GM19035 (cell line): ENCODE results near the gene INPP5A.
"Not testable (repeated sequence)": the region's sequence is repeated elsewhere in the genome, so short reads cannot be mapped to it uniquely, and the experiment has no call there.

Experiments used
- ATAC-seq: cut with Tn5 transposase; IDR thresholded peaks from one replicate; pipeline ENCODE4 v1.9.1; 2021; ENCODE audit not compliant: unreplicated experiment

Gene INPP5A

DNA sequence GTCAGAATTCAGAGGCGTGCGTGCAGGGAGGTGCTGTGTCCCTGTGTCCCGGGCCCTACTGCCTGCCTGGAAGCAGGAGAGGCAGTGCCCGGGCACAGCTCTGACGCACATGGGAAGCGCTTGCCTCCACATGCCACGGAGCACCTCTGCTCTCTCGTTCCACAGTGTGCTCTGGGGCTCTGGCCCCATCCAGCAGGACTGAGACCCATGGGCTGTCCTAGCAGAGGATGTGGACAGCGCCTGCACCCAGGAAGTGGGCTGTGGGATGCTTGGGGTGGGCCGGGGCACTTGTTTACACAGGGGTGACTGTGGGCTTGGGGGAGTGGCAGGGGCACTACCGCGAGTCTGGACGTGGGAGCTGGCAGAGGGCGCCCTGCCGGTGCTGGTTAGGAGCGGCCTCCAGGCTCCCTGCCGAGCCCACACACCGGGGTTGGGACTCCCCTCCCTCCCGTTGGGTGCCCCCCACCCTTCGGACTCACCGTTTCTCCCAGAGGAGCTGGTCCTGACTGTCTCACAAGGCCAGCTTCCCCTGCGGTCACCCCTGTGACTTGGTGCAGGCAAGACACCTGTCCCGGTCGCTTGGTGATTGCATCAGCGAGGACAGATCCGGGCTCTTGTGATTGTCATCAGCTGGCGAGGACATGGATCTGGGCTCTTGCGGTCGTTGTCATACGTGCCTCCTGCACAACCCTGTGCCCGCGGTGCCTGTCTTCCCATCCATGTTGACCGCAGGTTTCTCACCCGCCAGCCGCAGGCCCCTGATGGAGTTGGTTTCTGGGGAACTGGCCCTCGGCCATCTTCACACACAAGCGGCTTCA lies 165.2 kb downstream of the INPP5A start:
- ATAC-seq: no peak

- no peak for ATAC-seq
These were observed 165.9 kb downstream of the INPP5A start for GRCh38 chr10:132703419-132704007.

DNA sequence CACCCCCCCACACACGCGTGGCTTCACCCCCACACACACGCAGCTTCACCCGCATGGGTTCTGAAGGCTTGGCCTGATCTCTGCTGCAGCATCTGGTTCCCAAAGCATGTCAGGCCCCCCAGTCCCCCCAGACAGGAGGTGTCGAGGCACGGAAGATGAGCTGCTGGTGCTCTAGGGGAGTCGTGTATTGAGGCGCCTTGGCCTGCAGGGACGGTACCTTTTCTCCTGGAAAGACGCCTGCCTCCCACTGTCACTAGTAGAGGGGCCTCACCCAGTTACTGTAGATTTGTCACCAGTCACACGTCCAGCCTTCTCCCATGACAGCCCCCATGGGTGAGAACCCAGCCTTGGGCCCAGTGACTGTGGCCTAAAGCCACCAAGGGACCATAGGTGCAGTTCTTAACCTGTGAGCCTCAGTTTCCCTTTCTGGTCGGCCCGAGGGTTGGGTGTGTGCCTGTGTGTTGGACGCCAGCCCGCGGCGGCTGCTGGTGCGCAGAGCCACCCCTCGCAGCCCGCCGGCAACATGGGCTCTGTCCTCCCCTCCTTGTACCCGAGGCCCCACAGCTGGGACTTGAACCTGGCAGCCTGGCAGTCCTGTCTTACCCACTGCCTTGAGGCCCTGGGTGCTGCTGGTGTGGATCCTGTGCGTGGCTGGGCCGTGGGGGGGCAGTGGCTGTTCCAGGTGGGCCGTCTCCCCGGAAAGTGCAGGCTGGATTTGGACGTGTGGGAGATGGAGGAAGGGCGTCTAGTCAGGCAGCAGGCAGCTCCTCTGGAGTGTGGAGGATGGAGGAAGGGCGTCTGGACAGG lies 166.6 kb downstream of the INPP5A start:
- no peak for ATAC-seq

- ATAC-seq: not testable (repeated sequence)
These were observed 167.2 kb downstream of the INPP5A start for GRCh38 chr10:132704815-132705064.

- no peak for ATAC-seq
These were observed 167.6 kb downstream of the INPP5A start for GRCh38 chr10:132705173-132705572.

- ATAC-seq: no peak
These were observed 168.4 kb downstream of the INPP5A start for GRCh38 chr10:132705943-132706342.

DNA sequence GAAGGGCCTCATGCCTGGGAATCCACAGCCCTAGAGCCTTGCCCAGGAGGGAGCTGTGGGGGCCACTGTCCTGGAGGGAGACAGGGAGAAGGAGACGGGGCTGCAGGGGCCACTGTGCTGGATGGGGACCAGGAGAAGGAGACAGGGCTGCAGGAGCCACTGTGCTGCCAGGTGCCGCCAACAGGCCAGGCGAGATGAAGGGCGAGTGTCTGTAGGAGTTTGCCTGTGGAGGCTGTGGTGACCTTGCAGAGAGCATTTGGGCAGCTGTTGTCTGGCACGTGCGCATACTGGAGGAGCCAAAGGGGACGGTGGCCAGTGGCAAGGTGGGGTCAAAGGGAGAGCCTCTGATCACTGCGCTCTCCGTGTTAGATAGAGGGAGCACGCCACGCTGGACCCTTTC lies 169.1 kb downstream of the INPP5A start:
- ATAC-seq: no peak

- ATAC-seq: no peak
These were observed 169.7 kb downstream of the INPP5A start for GRCh38 chr10:132707121-132707775.

GRCh38 chr10:132707776-132708171 lies 170.2 kb downstream of the INPP5A start:
- no peak for ATAC-seq

GRCh38 chr10:132708441-132708840 lies 170.9 kb downstream of the INPP5A start:
- no peak for ATAC-seq

DNA sequence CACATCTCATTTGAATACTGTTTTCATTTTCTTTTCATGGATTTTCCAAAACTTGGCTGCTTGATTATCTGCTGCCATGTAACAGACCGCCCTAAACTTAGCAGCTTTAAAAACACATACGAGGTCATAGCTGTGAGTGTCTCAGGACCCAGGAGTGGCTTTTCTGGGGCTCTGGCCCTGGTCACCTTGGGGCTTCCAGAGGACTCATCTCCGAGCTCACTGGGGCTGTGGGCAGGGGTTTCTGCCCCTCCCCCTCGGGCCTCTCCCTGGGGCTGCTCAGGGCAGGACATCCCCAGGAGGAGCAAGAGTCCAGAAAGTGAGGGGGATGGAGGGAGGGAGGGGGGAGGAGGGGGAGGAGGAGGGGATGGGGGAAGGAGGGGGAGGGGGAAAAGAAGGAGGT lies 171.3 kb downstream of the INPP5A start:
- ATAC-seq: no peak

DNA sequence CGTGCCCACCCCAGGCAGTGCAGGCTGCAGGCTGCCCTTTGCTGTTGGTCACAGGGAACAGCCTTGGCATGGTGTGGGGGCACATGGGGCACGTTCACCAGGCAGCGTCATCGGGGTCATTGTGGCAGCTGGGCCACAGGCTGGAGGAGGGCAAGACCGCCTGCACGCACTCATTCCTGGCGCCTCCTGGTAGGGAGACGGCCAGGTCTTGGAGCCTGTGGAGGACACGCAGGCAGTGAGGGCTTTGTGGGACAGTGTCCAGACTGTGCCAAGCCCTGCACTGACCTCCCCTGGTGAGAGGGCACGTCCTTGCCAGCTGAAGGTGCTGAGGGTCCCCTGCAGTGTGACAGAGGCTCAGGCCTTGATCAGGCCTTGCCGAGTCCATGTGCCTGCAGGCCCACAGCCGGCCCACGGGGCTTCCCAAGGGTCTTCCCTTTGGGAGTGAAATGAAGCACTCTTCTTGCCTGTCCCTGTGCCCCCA lies 171.9 kb downstream of the INPP5A start:
- ATAC-seq: no peak

GRCh38 chr10:132710036-132710686 lies 172.6 kb downstream of the INPP5A start:
- no peak for ATAC-seq

GRCh38 chr10:132710746-132711612 lies 173.4 kb downstream of the INPP5A start:
- no peak for ATAC-seq

DNA sequence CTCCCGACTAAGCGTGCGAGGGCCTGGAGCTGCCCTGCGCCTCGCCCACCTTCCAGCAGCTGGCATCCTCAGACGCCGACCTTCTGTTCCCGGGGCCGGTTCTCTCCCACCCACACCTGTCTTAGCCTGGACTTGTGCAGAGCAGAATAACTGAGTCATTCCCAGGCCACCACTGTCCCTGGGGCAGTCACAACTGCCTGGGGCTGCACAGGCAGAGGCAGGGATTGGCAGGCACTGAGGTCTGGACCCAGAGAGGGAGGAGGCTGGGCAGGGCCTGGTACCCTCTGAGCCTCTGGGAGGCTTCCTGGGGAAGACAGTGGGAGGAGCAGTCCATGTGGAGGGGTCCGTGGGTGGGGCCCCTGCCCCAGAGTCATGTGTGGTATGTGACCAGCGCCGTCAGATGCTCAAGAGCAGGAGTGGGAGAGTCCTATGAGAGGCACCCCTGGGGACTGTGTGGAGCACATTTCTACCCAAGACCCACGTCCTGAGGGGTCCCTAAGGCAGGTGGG lies 174.1 kb downstream of the INPP5A start:
- ATAC-seq: no peak

DNA sequence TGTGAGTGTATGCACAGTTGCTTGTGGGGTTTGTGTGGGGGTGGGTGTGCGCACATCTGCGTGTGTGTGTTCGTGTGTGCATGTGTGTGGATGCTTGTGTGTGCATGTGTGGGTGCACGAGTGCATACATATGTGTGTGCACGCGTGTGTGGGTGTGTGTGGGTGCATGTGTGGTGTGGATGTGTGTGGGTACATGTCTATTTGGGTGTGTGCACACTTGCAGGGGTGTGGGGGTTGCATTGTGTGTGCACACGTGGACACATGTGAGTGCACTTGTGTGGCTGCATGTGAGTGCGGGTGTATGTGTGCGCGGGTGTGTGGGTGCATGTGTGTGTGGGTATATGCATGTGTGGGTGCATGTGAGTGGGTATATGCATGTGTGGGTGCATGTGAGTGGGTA lies 174.7 kb downstream of the INPP5A start:
- ATAC-seq: no peak

- no peak for ATAC-seq
These were observed 175.2 kb downstream of the INPP5A start for GRCh38 chr10:132712743-132713142.

DNA sequence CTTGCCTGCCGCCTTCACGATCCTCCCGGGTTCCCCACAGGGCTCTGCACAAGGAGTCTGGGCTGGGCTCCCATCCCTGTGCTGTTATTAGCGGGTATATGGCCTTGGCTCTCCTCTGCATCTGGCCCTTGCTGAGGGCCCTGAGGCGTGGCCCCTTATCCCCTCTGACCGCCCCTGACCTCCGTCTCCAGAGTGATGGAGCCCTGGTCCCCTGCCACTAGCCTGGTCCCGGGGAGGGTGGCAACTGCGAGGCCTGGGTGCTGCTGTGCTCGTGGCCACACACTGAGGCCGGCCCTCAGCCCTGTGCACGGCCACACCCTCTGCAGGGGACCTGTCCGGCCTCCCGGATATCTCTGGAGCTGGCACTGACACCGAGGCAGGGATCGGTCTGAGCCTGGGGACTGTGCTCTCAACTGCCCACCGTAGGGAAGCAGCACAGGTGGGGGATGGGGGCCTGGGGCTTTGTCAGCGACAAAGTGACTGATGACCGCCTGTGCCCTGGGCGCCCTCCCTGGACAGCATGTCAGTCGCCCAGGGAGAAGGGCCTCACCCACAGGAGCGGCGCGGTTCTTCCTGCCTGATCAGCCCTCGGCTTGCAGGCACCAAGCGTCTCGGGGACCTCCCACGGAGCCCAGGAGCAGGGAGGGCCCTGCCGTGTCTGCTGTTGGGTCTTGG lies 176.0 kb downstream of the INPP5A start:
- no peak for ATAC-seq
